PFSK-1 (cell line): ENCODE results near the gene CDT1.

Experiments
- FOXP2 ChIP-seq: optimal IDR thresholded peaks from 2 replicates; pipeline ENCODE3; 2011; ENCODE audit warnings: borderline replicate concordance, control low read depth, inconsistent platforms; ENCODE audit not compliant: insufficient read depth; ENCODE audit errors: extremely low read length, extremely low read depth
- POLR2AphosphoS5 ChIP-seq: IDR thresholded peaks from 2 replicates; pipeline ENCODE4 v1.6.1; 2012; ENCODE audit warnings: low read depth, mild to moderate bottlenecking, control low read depth, low read length, moderate library complexity
- SIN3A ChIP-seq: IDR thresholded peaks from 2 replicates; pipeline ENCODE4 v1.6.1; 2012; ENCODE audit warnings: mild to moderate bottlenecking, low read length, moderate library complexity, borderline replicate concordance; ENCODE audit not compliant: insufficient read depth
- TAF1 ChIP-seq: IDR thresholded peaks from 2 replicates; pipeline ENCODE4 v1.6.1; 2012; ENCODE audit warnings: low read length, control low read depth, borderline replicate concordance; ENCODE audit not compliant: insufficient read depth
- TF ChIP-seq, protein P1 (sequence below), 2 experiments: IDR thresholded peaks; 2 replicates each; pipeline versions ENCODE4 v1.6.1 to v1.8.0; 2011 to 2012; ENCODE audit warnings: low read depth in 2 of 2, low read length in 2 of 2, control low read depth in 1 of 2, inconsistent platforms in 1 of 2, mild to moderate bottlenecking in 1 of 2, moderate library complexity in 1 of 2; ENCODE audit not compliant: insufficient read depth in 1 of 2

CDT1 gene

DNA sequence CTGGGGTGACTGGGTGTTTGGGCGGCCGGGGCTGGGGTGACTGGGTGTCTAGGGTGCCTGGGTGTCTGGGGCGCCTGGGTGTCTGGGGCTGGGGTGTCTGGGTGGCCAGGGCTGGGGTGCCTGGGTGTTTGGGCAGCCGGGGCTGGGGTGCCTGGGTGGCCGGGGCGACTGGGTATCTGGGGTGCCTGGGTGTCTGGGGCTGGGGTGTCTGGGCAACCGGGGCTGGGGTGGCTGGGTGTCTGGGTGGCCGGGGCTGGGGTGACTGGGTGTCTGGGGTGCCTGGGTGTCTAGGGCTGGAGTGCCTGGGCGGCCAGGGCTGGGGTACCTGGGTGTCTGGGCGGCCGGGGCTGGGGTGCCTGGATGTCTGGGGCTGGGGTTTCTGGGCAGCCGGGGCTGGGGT lies 21.6 kb downstream of the CDT1 start:
- TF ChIP-seq, protein P1, sequence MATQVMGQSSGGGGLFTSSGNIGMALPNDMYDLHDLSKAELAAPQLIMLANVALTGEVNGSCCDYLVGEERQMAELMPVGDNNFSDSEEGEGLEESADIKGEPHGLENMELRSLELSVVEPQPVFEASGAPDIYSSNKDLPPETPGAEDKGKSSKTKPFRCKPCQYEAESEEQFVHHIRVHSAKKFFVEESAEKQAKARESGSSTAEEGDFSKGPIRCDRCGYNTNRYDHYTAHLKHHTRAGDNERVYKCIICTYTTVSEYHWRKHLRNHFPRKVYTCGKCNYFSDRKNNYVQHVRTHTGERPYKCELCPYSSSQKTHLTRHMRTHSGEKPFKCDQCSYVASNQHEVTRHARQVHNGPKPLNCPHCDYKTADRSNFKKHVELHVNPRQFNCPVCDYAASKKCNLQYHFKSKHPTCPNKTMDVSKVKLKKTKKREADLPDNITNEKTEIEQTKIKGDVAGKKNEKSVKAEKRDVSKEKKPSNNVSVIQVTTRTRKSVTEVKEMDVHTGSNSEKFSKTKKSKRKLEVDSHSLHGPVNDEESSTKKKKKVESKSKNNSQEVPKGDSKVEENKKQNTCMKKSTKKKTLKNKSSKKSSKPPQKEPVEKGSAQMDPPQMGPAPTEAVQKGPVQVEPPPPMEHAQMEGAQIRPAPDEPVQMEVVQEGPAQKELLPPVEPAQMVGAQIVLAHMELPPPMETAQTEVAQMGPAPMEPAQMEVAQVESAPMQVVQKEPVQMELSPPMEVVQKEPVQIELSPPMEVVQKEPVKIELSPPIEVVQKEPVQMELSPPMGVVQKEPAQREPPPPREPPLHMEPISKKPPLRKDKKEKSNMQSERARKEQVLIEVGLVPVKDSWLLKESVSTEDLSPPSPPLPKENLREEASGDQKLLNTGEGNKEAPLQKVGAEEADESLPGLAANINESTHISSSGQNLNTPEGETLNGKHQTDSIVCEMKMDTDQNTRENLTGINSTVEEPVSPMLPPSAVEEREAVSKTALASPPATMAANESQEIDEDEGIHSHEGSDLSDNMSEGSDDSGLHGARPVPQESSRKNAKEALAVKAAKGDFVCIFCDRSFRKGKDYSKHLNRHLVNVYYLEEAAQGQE (IDR thresholded peaks at IDR 0.05; ENCODE audit: insufficient read depth in 1 of 2, low read depth in 2 of 2, low read length in 2 of 2) = no peak
- TF ChIP-seq SIN3A (no peak), POLR2AphosphoS5 (no peak), TAF1 (no peak), FOXP2 (no peak)

DNA sequence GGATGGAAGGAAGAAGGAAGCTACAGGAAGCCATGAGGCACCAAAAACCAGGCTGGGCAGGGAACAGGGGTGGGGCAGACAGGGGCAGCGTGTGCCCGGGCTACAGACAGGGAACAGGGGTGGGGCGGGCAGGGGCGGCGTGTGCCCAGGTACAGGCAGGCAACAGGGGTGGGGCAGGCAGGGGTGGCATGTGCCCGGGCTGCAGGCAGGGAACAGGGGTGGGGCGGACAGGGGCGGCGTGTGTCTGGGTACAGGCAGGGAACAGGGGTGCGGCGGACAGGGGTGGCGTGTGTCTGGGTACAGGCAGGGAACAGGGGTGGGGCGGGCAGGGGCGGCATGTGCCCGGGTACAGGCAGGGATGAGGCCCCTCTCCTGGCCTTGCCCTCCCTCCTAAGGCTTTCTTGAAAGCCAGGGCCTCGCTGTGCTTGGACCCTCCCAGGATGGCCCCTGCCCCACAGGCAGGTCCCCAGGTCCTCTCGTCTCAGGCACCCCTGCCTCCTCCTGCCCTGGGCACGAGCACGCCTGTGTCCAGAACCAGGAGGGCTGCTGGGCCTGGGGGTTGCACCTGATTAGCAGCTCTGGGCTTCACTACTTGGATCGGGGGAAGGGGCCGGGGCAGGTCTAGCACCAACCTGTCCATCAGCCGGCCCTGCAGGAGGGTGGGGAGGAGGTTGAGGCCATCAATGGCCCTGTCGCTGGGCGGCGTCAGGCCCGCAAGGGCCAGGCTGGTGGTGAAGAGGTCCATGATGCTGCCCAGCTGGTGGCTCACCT lies 22.7 kb downstream of the CDT1 start:
- no peak for TF ChIP-seq SIN3A

DNA sequence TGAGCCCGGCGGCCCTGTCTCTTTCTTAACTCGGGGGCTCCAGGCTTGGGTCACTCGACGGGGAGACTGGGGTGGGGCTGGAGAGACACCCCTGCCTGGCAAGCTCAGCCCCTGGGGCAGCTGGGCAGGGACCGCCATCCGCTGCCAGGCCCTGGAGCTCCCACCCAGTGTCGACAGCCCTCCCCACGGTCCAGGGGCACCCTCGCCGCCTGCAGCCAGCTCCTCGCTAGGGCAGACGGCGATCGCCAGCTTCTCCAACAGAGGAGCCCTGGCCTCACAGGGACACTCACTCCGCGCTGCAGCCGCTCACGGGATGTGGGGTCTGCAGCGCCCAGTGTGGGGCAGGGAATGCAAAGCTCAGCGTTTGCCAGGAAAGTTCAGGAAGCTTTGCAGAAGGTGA lies 24.1 kb downstream of the CDT1 start:
- TF ChIP-seq TAF1 (no peak), SIN3A (no peak), POLR2AphosphoS5 (no peak), FOXP2 (no peak)
- TF ChIP-seq, protein P1 (IDR thresholded peaks at IDR 0.05; ENCODE audit: insufficient read depth in 1 of 2, low read depth in 2 of 2, low read length in 2 of 2) = no peak

DNA sequence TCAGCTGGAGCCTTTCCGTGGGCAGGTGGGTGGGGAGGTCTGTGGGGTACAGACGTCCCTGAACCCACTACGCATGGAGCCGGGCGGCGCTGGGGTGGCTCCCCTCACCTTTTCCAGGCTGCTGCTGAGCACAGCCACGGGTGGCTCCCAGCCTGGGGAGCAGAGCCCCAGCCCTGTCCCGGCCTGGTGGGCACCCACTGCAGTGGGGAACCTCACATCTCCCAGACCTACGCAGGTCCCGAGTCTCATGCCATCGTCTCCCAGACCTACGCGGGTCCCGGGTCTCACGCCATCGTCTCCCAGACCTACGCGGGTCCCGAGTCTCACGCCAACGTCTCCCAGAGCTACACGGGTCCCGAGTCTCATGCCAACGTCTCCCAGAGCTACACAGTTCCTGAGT lies 25.1 kb downstream of the CDT1 start:
- TF ChIP-seq POLR2AphosphoS5 (no peak), SIN3A (no peak), FOXP2 (no peak), TAF1 (no peak)
- TF ChIP-seq, protein P1 (IDR thresholded peaks at IDR 0.05; ENCODE audit: insufficient read depth in 1 of 2, low read depth in 2 of 2, low read length in 2 of 2) = no peak

DNA sequence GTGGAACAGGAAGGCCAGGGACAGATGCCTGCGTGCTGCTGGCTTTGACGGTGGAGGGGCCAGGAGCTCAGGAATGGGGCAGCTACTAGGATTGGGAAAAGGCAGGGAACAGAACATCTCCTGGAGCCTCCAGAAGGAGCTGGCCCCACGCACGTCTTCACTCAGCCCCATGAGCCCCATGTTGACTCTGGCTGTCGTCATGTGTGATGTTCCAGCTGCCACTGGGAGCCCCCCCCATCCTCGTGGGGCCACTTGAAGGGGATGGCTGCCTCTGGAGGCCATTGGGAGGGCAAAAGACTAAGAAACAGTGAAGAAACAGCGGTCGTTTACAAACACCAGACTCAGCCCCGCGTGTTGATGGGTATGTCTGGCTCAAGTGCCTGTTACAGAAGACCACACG lies 26.7 kb downstream of the CDT1 start:
- TF ChIP-seq, protein P1 (IDR thresholded peaks at IDR 0.05; ENCODE audit: insufficient read depth in 1 of 2, low read depth in 2 of 2, low read length in 2 of 2) = no peak
- TF ChIP-seq SIN3A (no peak), FOXP2 (no peak), TAF1 (no peak), POLR2AphosphoS5 (no peak)
